ENCODE measurements around the gene STAB2.

DNA sequence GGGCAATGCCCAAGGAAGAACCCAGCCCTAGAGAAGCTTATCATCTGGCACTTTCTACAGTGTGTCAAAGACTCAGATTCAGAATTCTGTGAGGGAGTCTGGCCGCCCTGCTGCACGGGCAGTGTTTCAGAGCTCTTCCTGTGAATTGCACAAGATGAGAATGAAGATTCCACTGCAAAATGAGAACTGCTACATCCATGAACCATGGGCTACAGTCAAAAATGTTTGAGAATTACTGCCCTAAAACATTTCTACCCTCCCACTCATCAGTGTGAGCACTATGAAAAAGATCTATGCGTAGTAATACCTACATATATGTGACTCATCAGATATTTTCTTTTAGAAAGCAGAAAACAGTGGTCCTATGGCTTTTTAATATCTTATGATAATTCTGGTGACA is 104.0 kb downstream of the STAB2 start:
- TF ChIP-seq, protein P1, sequence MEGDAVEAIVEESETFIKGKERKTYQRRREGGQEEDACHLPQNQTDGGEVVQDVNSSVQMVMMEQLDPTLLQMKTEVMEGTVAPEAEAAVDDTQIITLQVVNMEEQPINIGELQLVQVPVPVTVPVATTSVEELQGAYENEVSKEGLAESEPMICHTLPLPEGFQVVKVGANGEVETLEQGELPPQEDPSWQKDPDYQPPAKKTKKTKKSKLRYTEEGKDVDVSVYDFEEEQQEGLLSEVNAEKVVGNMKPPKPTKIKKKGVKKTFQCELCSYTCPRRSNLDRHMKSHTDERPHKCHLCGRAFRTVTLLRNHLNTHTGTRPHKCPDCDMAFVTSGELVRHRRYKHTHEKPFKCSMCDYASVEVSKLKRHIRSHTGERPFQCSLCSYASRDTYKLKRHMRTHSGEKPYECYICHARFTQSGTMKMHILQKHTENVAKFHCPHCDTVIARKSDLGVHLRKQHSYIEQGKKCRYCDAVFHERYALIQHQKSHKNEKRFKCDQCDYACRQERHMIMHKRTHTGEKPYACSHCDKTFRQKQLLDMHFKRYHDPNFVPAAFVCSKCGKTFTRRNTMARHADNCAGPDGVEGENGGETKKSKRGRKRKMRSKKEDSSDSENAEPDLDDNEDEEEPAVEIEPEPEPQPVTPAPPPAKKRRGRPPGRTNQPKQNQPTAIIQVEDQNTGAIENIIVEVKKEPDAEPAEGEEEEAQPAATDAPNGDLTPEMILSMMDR (IDR thresholded peaks at IDR 0.05): no peak
- no peak for TF ChIP-seq POLR2A (IDR thresholded peaks at IDR 0.05)

Measured in gastroesophageal sphincter (tissue), 3 donors.